HG03520 (cell line): ENCODE results near the gene CRY1.
"Not testable (repeated sequence)": the region's sequence is repeated elsewhere in the genome, so short reads cannot be mapped to it uniquely, and the experiment has no call there.

Experiments used
- ATAC-seq: cut with Tn5 transposase; IDR thresholded peaks from one replicate; pipeline ENCODE4 v1.9.1; 2021; ENCODE audit warnings: mild to moderate bottlenecking, moderate library complexity; ENCODE audit not compliant: unreplicated experiment

CRY1 gene

DNA sequence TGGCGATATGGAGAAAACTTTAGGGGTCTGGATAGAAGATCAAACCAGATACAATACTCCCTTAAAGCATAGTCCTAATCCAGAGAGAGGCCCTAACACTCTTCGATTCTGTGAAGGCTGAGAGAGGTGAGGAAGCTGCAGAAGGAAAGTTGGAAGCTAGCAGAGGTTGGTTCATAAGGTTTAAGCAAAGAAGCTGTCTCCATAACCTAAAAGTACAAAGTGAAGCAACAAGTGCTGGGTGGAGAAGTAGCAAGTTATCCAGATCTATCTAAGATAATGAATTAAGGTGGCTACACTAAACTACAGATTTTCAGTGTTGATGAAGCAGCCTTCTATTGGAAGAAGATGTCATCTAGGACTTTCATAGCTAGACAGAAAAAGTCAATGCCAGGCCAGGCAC lies 81.8 kb downstream of the CRY1 start:
- ATAC-seq = no peak

DNA sequence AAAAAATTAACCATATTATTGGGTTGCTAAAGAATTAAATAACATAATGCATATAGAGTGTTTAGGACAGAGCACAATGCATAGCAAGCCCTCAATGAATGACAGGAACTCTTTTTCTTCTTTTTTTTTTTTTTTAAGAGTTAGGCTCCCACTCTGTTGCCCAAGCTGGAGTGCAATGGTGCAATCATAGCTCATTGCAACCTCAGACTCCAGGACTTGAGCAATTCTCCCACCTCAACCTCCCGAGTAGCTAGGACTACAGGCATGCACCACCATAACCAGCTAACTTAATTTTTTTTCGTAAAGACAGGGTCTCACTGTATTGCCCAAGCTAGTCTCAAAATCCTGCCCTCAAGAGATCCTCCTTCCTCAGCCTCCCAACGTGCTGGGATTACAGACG lies 85.9 kb downstream of the CRY1 start:
- ATAC-seq = no peak

DNA sequence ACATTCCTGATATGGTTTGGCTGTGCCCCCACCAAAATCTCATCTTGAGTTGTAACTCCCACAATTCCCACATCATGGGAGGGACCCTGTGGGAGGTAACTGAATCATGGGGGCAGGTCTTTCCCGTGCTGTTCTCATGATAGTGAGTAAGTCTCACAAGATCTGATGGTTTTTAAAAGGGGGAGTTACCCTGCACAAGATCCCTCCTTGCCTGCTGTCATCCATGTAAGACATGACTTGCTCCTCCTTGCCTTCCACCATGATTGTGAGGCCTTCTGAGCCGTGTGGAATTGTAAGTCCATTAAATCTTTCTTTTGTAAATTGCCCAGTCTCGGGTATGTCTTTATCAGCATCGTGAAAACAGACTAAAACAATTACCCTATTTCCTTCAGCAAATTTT lies 90.7 kb downstream of the CRY1 start:
- not testable (repeated sequence) for ATAC-seq

DNA sequence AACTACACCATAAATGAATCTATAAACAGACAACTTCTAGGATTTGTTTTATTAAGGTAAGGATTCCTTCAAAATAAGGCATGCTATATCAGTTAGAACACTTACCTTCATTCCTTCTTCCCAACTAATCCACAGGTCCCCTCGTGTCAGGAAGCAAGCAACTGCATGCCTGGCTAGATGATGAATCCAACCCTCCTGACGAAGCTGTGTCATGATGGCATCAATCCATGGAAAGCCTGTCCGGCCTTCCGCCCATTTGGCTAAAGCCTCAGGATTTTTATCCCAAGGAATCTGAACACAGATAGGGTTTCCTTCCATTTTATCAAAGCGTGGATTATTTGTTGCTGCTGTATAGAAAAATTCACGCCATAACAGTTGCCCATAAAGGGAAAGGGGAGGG lies 93.9 kb downstream of the CRY1 start:
- no peak for ATAC-seq

DNA sequence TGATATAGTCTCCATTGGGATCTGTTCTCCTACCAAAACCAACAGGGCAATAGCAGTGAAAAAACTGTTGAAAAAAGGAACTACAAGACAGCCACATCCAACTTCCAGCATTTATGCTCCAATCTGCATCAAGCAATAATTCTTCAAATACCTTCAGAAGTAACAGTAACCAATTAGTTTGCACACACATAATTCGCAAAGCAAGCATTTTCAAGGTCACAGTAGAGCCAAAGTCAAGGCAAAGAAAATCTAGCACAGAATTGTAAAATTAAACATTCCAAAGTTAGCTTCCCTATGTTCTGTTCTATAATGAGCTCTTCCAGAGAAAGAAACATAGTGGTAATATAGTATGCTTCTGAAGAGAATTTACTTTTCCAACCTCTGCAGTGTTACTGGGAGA lies 95.4 kb downstream of the CRY1 start:
- ATAC-seq = no peak

DNA sequence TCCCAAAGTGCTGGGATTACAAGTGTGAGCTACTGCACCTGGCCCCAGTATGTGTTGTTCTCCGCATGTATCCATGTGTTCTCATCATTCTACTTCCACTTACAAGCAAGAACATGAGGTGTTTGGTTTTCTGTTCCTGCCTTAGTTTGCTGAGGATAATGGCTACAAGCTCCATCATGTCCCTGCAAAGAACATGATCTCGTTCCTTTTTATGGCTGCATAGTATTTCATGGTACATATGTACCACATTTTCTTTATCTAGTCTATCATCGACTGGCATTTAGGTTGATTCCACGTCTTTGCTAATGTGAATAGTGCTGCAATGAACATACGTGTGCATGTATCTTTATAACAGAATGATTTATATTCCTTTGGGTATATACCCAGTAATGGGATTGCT lies 97.2 kb downstream of the CRY1 start:
- not testable (repeated sequence) for ATAC-seq

DNA sequence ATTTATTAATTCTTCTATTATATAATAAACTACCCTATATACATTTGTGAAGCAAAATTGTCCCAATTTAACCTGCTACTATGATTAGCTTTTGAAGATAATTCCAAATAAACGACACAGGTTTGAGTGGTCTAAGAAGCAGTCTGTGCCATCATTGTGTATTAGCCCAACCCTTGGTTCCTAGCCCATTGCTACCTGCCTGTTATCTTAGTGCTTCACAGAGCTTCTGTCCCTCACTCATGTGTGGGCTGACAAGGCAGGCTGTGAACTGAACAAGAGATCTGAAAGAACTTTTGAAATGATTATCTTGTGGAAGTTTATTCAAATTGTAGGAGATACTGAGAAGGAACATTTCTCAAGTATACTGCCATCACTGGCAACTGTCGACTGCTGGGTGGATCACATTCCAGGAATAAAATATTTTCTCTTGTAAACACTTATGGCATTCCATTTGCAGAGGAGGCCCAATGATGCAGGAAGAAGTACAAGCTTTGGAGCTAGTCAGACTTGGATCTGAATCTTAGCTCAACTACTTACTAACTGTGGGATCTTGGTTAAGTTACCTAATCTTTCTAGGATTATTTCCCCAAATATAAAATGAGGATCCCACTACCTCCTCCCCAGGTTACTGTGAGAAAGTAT lies 98.6 kb downstream of the CRY1 start:
- no peak for ATAC-seq

DNA sequence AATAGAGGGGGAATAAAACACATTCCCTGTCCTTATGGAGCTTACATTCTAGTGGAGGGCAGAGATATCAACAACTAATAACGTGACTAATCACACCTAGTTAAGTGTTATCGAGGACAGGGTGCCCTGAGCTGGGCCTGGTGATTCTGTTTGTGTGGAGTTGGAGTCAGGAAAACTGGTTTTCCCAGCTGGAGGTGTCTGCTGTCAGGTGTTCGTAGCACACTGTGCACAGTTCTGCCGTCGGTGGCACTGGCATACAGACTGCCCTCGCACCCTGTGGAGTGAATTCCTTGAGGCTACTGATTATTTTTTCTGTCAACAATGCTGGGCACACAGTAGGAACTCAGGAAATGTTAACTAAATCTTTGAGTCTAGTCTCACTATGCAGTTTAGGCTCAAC lies 105.5 kb downstream of the CRY1 start:
- no peak for ATAC-seq

DNA sequence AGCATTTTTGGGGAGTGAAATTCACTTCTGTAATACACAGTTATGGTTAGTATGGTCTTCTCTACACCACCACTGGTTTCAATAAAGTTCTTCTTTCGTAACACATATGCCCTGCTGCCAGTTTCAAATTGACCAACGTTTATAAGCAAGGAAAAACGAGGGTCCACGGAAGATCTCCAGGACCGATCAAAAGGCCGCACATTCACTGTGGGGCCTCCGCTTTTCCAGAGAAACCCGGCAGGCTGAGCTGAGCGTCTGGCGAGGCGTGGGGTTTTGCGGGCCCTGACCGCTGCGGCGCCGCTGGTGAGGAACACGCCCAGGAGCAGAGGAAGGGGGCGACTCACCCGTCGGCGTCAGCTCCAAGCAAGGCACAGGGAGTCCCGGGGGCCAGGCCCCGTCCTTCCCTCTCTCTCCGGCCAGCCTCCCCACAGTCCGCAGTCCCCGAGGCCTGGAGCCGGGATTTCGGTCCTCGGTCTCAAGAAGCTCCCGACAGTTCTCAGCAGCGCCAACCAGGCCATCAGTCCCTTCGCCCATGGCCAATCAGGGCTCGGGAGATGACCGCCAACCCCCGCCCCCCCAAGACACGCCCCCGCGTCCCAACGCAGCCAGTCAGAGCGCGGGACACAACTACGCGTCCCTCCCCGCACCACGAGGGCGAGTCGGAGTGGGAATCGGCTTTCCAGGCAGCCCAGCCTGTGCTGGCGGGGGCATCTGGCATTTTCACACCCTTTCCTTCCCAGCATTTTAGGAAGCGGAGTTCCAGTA lies 106.5 kb downstream of the CRY1 start, which contains the start of gene MTERF2:
Gene MTERF2 (minus strand): TSS at position 522 of the 765 bp plus-strand sequence. CDS start 8,432 bp downstream, outside the sequence.
- peak; percentile 88 for ATAC-seq

DNA sequence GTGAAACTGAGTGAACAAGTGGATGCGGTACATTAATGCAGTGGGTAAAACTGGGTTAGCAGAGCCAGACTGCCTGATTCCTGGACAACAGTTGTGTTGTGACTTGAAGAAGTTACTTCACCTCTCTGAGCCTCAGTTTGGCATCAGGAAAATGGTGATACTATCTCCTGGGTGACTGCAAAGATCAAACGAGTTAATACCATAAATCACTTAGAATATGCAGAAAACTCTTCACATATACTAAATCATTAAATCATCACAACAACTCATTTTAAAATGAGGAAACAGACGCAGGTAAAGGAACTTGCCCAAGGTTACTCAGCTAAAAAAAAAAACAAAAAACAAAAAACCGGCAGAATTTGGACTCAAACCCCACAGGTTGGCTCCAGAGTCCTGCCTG lies 107.2 kb downstream of the CRY1 start:
- ATAC-seq = no peak

DNA sequence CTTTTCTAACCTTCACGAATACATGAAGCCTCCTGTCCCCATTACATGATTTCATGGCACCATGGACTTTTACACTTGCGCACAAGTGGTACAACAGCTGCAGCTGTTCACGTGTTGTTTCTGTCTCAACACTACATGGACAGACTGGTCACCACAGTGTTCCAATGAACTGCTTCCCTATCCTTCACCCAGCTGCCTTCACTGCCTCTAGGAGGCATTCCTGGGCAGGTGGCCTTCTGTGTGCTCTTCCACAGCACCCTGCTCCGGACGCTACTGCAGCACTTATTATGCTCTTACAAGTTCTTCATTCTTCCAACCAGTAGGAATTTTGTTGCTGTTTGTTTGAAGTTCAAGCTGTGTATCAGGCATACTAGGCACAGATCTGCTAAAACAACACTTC lies 107.9 kb downstream of the CRY1 start:
- ATAC-seq = no peak

DNA sequence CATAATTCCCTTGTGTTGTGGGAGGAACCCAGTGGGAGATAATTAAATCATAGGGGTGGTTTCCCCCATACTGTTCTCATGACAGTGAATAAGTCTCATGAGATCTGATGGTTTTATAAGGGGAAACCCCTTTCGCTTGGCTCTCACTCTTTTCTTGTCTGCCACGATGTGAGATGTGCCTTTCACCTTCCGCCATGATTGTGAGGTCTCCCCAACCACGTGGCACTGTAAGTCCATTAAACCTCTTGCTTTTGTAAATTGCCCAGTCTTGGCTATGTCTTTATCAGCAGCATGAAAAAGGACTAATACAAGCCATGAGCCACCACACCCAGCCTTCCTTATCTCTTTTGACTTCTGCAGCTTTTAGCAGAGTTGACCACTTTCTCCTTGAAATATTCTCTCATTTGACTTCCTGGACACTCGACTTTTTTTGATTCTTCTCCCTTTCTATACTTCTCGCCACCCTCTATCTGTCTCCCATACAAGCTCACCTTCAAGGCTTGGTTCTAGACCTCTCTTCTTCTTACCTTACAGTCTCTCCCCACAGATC lies 108.7 kb downstream of the CRY1 start:
- ATAC-seq = no peak

DNA sequence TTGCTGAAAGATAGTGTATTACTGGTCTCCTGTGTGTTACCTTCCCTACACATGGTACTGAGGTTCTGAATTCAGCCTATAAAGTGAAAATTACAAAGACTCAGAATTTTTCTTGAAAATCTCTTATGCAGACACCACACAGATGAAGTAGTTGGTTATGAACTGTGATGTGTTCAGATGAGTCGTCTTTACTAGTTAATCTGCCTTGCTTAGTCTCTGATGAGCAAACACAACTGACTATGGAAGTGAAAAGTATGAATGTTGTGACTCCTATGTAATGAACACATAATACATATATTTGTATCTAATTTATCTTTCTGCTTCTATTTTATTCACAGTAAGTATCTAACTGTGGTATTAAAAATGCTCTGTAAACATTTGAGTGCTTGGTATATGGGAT lies 111.1 kb downstream of the CRY1 start:
- no peak for ATAC-seq

DNA sequence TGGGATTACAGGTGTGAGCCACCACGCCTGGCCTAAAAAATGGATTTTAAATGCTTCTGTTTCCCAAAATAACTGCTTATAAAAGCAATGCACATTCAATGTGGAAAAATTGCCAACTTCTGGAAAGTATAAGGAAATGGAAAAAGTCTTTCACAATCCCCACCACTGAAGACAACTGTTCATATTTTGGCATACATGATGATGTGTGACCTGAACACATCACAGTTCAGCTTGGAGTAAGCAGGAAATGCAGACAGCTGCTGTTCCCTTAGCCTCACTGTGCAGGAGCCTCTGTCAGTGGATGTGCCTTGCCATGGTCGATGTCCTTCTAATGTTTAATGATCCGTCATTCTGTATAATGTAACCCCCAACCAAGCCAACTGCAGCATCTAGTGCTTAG lies 111.6 kb downstream of the CRY1 start:
- no peak for ATAC-seq

DNA sequence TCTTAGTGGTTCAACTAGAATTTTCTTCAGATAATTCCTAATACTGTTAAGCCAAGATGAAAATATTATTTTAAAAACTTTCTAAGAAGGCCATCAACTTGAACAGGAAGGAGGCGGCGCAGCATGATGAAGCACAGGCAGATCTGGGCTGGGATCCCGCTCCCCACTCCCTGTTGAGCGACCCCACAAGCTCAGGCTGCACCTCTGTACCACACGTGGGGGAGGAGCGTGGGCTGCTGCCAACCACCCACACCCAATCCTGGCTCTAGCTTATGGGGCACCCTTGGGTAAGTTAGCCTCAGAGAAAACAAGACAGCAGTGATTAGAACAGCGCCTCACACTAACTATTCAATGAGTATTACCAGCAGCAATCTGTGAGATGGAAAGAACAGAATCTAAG lies 112.4 kb downstream of the CRY1 start:
- ATAC-seq = no peak

DNA sequence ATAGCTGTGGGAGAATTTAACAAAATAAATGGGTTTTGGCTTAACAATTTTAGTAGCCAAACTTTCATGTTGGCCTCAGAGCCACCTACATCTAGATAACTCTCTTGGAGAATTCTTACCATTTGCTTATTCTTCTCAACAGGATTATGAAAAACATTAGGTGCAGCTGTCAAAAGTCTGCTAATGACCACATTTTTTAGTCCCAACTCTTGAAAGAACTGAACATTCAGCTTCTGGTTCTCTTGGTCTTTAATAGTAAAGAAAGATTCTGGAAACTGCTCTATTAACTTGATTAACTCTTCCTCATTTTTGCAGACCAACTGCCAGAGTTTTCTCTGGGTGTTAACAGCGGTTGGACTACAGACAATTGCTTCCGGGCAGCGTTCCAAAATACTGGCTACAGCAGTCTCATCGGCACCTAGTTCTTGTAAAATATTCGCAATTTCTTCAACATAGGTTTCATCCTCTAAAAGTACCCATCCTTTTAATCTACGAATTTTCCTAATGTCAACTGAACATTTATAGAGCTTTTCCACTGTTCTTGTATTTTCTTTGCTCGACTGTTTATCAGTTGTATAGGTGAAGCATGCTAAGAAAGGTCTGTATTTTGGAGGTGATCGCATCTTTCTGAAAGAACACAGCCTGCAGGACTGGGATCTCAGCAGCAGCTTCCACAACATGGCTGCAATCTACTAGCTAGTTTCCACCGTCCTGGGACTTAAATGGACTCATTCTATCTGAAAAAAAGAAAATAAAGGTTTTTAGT lies 115.1 kb downstream of the CRY1 start:
- no peak for ATAC-seq

DNA sequence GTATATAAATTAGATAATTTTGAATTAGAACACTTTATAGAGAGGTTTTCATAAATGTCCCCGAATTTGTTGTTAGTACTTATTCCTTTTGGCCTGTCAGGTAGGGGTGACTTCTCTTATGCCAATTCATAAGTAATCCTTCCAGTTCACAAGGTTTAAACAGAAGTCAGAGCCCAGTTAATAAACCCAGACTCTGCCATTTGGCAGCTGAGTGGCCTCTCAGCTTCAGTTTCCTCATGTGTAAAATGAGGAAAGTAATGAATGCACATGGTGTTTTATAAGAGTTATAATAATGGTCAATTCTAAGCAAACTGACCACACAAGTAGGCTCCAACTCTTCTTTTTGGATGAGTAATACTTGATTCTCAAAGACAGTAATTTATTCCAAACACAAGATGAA lies 116.7 kb downstream of the CRY1 start:
- no peak for ATAC-seq

DNA sequence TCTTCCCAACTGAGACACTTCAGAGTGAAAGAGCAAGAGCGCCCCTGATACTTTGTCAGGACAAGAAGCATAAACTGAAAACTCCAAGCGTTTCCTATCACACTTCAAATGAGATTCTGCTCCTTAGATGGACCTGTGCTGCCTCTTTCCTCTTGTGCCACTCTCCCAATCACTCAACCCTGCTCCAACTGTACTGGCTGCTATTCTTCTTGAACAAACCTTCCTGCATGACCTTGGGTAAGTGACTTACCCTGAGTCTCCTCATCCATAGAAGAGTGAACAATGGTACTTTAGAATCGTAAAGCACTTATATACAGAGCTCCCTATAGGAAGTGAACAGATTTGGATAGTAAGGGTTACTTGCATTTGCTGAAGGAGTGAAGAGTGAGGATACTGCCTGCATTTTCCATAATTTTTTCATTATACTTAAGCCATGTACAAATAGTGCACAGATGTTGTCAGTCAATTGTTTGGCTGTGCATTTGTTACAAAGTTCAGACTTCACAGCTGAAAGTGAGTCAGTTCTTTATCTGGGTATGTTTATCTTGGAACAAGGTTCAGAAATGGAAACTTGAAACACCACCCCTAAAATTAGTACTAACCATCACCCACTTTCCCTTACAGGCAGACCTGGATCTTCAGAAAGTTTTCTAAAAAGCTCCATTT lies 117.2 kb downstream of the CRY1 start:
- ATAC-seq = no peak

DNA sequence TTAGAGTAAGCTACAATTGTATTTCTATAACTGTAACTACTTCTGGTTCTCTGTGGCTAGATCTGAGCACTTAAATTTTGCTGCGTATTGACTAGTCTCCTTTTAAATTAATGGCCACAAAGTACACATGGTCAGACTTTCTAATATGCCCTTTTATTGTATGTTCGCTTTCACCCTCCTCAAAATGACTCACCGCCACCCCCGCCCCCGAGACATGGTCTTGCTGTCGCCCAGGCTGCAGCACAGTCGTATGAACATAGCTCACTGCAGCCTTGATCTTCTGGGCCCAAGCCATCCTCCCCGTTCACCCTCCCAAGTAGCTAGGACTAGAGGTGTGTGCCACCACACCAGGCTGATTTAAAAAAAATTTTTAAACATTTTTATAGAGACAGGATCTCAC lies 118.3 kb downstream of the CRY1 start:
- ATAC-seq = no peak

DNA sequence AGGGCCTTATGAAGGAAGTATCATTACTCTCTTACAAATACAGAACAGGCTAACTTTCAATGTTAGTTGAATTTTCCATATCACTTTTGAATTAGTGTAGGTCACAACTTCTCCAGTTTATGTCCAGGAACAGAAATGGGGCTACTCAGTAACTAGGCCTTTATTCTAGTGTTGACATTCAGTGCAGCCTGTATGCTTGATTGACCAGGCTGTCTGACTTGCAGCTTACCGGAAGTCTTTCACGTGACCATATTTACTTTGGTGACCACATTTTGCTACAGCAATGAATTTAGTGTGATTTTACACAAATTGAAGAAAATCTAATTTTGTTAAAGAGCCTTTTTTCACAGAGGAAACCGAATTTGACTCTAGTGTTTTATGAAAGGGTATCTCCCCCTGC lies 118.8 kb downstream of the CRY1 start:
- ATAC-seq = no peak

DNA sequence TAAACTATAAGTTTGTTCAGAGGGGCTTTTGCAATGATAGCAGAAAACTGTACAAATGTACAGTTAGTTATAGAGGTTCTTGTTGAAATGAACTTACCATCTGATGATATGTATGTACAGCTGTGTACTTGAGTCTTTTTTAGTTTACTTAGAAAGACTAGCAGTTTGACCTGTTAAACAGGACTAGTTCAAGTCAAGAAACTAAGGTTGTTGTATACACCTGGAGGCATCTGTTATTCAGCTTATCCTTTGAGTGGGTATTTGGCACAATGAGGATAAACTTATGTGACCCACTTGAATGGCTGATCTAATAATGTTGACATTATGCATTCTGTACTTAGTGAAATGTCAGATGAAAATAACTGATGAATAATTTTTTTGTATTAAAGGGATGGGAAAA lies 119.8 kb downstream of the CRY1 start:
- no peak for ATAC-seq
